ENCODE measurements around the gene CXCL12.

DNA sequence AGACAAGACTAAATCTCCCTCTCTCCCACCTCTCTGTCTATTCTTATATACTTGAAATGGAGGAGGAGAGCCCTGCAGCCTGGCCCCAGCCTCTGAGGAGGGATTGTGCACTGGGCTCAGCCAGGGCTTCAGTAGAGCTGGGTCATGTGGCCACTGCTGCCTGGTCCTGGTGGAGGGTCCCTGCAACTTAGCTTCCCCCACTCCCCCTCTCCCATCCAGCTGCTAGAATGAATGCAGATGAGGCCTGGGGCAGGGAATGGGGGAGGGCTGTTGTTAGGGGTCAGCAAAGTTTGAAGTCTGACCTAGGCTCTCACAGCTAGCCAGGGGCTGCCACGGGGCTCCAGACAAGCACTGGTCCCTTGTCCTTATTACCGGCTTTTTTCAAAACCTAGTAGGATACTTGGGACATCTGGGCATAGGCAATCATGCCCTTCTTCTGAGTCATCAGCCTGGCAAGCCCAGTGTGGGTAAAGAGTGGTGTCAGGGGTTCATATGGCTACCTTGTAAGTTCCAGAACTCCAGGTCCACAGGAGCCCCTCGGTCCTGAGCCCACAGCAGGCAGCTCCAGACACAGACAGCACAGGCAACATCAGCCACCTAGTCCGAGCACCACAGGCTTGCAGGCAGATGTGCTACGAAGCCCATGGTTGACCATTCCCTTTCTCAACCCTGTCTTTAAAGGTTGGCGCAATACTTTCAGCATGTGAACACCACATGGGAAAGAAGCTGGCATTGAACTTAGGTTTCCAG, 12.8 kb upstream of the CXCL12 start:
- no peak for TF ChIP-seq POLR2AphosphoS5 (IDR thresholded peaks at IDR 0.05; ENCODE audit: insufficient read depth, low read depth, low read length)
- no peak for TF ChIP-seq EZH2 (IDR thresholded peaks at IDR 0.05; ENCODE audit: borderline replicate concordance, low read depth, low read length, severe bottlenecking)
- TF ChIP-seq, protein P1, sequence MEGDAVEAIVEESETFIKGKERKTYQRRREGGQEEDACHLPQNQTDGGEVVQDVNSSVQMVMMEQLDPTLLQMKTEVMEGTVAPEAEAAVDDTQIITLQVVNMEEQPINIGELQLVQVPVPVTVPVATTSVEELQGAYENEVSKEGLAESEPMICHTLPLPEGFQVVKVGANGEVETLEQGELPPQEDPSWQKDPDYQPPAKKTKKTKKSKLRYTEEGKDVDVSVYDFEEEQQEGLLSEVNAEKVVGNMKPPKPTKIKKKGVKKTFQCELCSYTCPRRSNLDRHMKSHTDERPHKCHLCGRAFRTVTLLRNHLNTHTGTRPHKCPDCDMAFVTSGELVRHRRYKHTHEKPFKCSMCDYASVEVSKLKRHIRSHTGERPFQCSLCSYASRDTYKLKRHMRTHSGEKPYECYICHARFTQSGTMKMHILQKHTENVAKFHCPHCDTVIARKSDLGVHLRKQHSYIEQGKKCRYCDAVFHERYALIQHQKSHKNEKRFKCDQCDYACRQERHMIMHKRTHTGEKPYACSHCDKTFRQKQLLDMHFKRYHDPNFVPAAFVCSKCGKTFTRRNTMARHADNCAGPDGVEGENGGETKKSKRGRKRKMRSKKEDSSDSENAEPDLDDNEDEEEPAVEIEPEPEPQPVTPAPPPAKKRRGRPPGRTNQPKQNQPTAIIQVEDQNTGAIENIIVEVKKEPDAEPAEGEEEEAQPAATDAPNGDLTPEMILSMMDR (IDR thresholded peaks at IDR 0.05; ENCODE audit: extremely low read depth in 1 of 2, insufficient read depth in 1 of 2, low read depth in 1 of 2, low read length in 2 of 2), result no peak
- TF ChIP-seq MAX (IDR thresholded peaks at IDR 0.05; ENCODE audit: insufficient read depth, insufficient read length), result no peak
- TF ChIP-seq FOS (IDR thresholded peaks at IDR 0.05; ENCODE audit: borderline replicate concordance, insufficient read depth, low read length), result no peak

All from endothelial cell of umbilical vein (primary cell).